Esophagus muscularis mucosa (tissue), 4 donors: ENCODE data around the gene SERPING1.

Source experiments
- CTCF ChIP-seq, 3 experiments: fragments of 200-600 bp in 2 of 3; fragments of 450-650 bp in 1 of 3; sonication (generic) in 2 of 3; IDR thresholded peaks; one replicate each; pipeline ENCODE4 v1.5.1; 2017 to 2019; ENCODE audit warnings: antibody characterized with exemption in 3 of 3, mild to moderate bottlenecking in 2 of 3, moderate library complexity in 1 of 3
- EP300 ChIP-seq: sonication (generic); formaldehyde crosslinking; IDR thresholded peaks from one replicate; pipeline ENCODE4 v1.6.1; 2017; ENCODE audit warnings: antibody characterized with exemption
- POLR2A ChIP-seq: fragments of 450-650 bp; IDR thresholded peaks from one replicate; pipeline ENCODE4 v1.6.1; 2017; ENCODE audit warnings: antibody characterized with exemption, moderate library complexity, mild to moderate bottlenecking, low read depth
- POLR2AphosphoS5 ChIP-seq, 2 donors: sonication (generic); formaldehyde crosslinking; IDR thresholded peaks; one replicate each; pipeline ENCODE4 v1.6.1; 2017; ENCODE audit warnings: antibody characterized with exemption in 2 of 2

DNA sequence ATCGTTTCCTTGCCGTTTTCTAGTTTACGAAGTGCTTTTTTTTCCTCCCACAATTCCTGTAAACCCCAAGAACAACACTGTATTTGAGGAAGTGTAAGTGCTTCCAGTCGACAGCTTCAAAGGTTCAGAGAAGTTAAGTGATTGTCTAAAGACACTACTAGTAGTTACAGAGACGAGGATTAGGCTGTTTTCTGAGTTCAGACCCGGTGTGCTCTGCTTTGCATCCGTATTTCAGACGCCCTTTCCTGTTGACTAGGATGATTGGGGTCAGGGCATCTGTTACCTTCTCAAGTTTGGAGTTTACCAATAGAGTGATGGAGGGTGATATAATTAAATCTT lies 60.5 kb downstream of the SERPING1 start:
- TF ChIP-seq POLR2AphosphoS5 (IDR thresholded peaks at IDR 0.05) (no peak), EP300 (no peak), POLR2A (no peak), CTCF (IDR thresholded peaks at IDR 0.05) (no peak)
